Vagina (tissue), 2 donors: Measurements from ENCODE around the gene ANKS6. TPM values are rescaled to one million over a fixed set of nuclear protein-coding genes. Genes with fewer than 3 reads are reported as not detected.

ENCODE experiments used
- DNase-seq, 2 donors: peaks; one replicate each; pipeline ENCODE4 v3.0.0-alpha.2; 2017; ENCODE audit errors: extremely low spot score in 2 of 2
- H3K27ac ChIP-seq: fragments of 200-600 bp; sonication (generic); one replicate; pipeline ENCODE4 v1.5.1; 2019
- H3K27me3 ChIP-seq: fragments of 200-600 bp; sonication (generic); one replicate; pipeline ENCODE4 v1.5.1; 2019
- H3K36me3 ChIP-seq, 2 donors: fragments of 200-600 bp; sonication (generic); one replicate each; pipeline ENCODE4 v1.5.1; 2017 to 2019
- H3K4me1 ChIP-seq: fragments of 200-600 bp; sonication (generic); one replicate; pipeline ENCODE4 v1.5.1; 2019
- H3K4me3 ChIP-seq, 2 donors: fragments of 200-600 bp; sonication (generic); 1 replicate in 1 of 2; 2 replicates in 1 of 2; pipeline ENCODE4 v1.5.1; 2016 to 2019
- H3K9me3 ChIP-seq: fragments of 200-600 bp; sonication (generic); one replicate; pipeline ENCODE4 v1.5.1; 2019
- CTCF ChIP-seq, 3 experiments: fragments of 450-650 bp in 2 of 3; fragments of 200-600 bp in 1 of 3; sonication (generic) in 1 of 3; IDR thresholded peaks; one replicate each; pipeline ENCODE4 v1.5.1; 2017 to 2019; ENCODE audit warnings: antibody characterized with exemption in 3 of 3, mild to moderate bottlenecking in 2 of 3, moderate library complexity in 2 of 3
- POLR2A ChIP-seq, 2 donors: fragments of 450-650 bp; IDR thresholded peaks; one replicate each; pipeline ENCODE4 v1.6.1; 2017; ENCODE audit warnings: antibody characterized with exemption in 2 of 2, mild to moderate bottlenecking in 2 of 2, moderate library complexity in 2 of 2
- POLR2AphosphoS5 ChIP-seq, 2 donors: sonication (generic); formaldehyde crosslinking; IDR thresholded peaks; one replicate each; pipeline ENCODE4 v1.9.0; 2017; ENCODE audit warnings: antibody characterized with exemption in 2 of 2, mild to moderate bottlenecking in 2 of 2, low read depth in 1 of 2; ENCODE audit not compliant: insufficient read depth in 1 of 2
- intact Hi-C: fragments of 100-400 bp; cut with DNase I; formaldehyde crosslinking; loops from one replicate; pipeline ENCODE4 v1.15.1; 2023
- total RNA-seq: library from RNA; depleted of rRNA; stranded (reverse); fragments of >200 nt; gene quantifications from one replicate; pipeline ENCODE4 v1.2.3, GENCODE V29; 2016

The ANKS6 gene
- total RNA-seq, 1 donor from 2014 or later: 10.8 TPM

- intact Hi-C loops: no loop called here
- H3K4me1 ChIP-seq: no peaks in the 10 kb centered on the region
- no peak overlapping the region for H3K4me3 ChIP-seq
- H3K27me3 ChIP-seq: no peaks in the 10 kb centered on the region
- no peak for DNase-seq
- no peaks in the 10 kb centered on the region for H3K36me3 ChIP-seq
- no peak for TF ChIP-seq POLR2A (IDR thresholded peaks at IDR 0.05)
- no peak for TF ChIP-seq POLR2AphosphoS5 (IDR thresholded peaks at IDR 0.05; ENCODE audit: insufficient read depth in 1 of 2, low read depth in 1 of 2)
- TF ChIP-seq CTCF (IDR thresholded peaks at IDR 0.05): no peak
- H3K9me3 ChIP-seq: no peaks in the 10 kb centered on the region
- H3K27ac ChIP-seq: no peak overlapping the region
Measured at GRCh38 chr9:98826716-98827115, 30.4 kb upstream of the ANKS6 start.

DNA sequence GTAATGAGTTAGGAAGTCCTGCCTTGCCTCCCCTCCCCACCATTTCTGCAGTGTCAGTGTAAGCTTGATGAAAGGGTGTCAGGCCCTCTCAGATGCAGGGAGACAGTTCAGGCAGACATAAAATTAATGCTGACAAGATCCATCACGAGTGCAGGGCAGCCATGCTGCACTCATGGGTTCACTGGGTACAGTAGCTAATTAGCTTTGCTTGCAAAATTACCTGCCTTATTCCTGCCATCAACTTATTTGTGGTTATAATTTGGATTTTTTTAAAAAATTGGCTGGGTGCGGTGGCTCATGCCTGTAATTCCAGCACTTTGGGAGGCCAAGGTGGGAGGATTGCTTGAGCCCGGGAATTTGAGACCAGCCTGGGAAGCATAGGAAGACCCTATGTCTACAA is 29.1 kb upstream of the ANKS6 start:
- no peaks in the 10 kb centered on the region for H3K36me3 ChIP-seq
- H3K9me3 ChIP-seq: no peaks in the 10 kb centered on the region
- intact Hi-C loops: no loop called here
- no peak overlapping the region for H3K4me3 ChIP-seq
- DNase-seq: no peak
- H3K4me1 ChIP-seq: no peaks in the 10 kb centered on the region
- no peak for TF ChIP-seq CTCF (IDR thresholded peaks at IDR 0.05)
- no peak for TF ChIP-seq POLR2A (IDR thresholded peaks at IDR 0.05)
- no peak for TF ChIP-seq POLR2AphosphoS5 (IDR thresholded peaks at IDR 0.05; ENCODE audit: insufficient read depth in 1 of 2, low read depth in 1 of 2)
- no peaks in the 10 kb centered on the region for H3K27me3 ChIP-seq
- no peak overlapping the region for H3K27ac ChIP-seq

DNA sequence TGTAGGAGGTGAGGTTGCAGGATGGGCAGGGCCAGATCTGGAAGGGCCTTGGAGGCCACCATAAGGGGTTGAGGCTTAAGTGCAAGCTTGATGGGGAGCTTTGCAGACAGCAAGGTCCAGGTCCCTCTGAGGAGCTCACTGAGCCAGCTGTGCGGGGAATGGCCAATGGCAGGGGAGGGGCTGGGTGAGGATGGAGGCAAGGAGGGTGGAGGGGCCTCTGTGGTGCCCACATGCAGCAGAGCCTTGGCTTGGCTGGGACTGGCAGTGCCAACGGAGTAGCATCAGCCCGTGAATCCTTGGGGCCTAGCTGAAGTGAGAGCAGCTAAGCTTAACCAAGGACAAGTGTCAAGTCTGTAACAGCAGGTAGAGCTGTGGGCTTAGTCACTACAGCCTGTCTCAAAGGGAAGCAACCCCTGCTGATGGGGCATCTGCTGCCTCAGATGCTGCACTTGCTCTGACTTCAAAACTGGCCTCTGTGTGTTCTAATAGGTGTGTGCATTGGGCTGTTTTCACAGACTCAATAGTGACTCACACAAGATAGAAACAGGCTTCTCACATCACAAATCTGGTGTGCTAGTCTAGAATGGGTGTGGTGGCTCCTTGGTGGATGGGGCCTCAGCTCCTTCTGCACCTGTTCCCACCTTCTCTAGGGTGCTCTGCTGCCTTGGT is 27.4 kb upstream of the ANKS6 start:
- Histone ChIP-seq H3K4me3 (no peak overlapping the region), H3K4me1 (no peaks in the 10 kb centered on the region), H3K9me3 (no peaks in the 10 kb centered on the region), H3K36me3 (no peaks in the 10 kb centered on the region), H3K27me3 (no peaks in the 10 kb centered on the region), H3K27ac (no peak overlapping the region)
- DNase-seq: no peak
- no peak for TF ChIP-seq CTCF (IDR thresholded peaks at IDR 0.05)
- TF ChIP-seq POLR2AphosphoS5 (IDR thresholded peaks at IDR 0.05; ENCODE audit: insufficient read depth in 1 of 2, low read depth in 1 of 2): no peak
- no peak for TF ChIP-seq POLR2A (IDR thresholded peaks at IDR 0.05)
- intact Hi-C loops: no loop called here

DNA sequence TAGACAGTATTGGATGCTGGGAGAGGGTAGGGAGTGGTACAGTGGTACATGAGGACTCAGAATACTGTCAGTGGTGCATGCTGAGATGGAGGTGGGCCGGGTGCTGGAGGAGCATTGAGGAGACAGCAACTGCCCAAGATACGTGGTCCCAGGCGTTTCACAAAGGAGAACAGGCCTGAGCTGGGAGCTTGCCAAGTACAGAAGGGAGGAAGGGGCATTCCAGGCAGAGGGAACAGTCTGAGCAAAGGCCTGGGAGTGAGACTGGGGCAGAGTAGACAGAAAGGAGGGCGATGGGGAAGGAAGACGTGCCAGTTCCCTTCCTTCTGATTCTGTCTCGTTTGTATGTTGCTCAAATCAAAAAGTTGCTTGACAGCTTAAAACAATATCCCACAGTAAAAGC is 26.3 kb upstream of the ANKS6 start:
- Histone ChIP-seq H3K4me3 (no peak overlapping the region), H3K27me3 (no peaks in the 10 kb centered on the region), H3K4me1 (no peaks in the 10 kb centered on the region), H3K27ac (no peak overlapping the region), H3K36me3 (no peaks in the 10 kb centered on the region), H3K9me3 (no peaks in the 10 kb centered on the region)
- TF ChIP-seq POLR2A (IDR thresholded peaks at IDR 0.05) (no peak), POLR2AphosphoS5 (IDR thresholded peaks at IDR 0.05; ENCODE audit: insufficient read depth in 1 of 2, low read depth in 1 of 2) (no peak), CTCF (IDR thresholded peaks at IDR 0.05) (no peak)
- intact Hi-C loops: no loop called here
- DNase-seq: no peak

DNA sequence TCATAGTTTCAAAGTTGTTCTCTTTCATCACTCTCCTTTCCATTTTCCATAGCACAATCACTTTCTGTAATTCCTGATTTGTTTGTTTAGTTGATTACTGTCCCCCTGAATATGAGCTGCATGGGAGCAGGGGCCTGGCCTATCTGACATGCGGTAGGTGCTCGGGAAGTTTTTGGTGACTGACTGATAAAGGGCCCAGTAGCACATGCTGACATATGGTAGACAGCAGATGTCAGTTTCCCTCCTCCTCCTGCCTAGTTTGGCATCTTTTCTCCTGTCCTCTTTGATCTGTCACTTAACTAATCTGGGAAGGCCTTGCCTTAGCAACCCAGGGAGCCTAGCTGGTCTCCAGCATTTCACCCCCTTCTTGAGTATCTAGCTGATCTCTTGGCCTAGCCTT is 25.5 kb upstream of the ANKS6 start:
- H3K36me3 ChIP-seq: no peaks in the 10 kb centered on the region
- no peaks in the 10 kb centered on the region for H3K27me3 ChIP-seq

More for the DNA sequence above, 25.5 kb upstream of the ANKS6 start:
- intact Hi-C loops: no loop called here
- no peak overlapping the region for H3K4me3 ChIP-seq
- TF ChIP-seq CTCF (IDR thresholded peaks at IDR 0.05) (no peak), POLR2AphosphoS5 (IDR thresholded peaks at IDR 0.05; ENCODE audit: insufficient read depth in 1 of 2, low read depth in 1 of 2) (no peak), POLR2A (IDR thresholded peaks at IDR 0.05) (no peak)
- no peak overlapping the region for H3K27ac ChIP-seq
- H3K4me1 ChIP-seq: no peaks in the 10 kb centered on the region
- H3K9me3 ChIP-seq: no peaks in the 10 kb centered on the region
- no peak for DNase-seq
